HG03432 (cell line): ENCODE results near the gene PLCB1.
"Not testable (repeated sequence)": the region's sequence is repeated elsewhere in the genome, so short reads cannot be mapped to it uniquely, and the experiment has no call there.

Experiments
- ATAC-seq: cut with Tn5 transposase; IDR thresholded peaks from one replicate; pipeline ENCODE4 v1.9.1; 2021; ENCODE audit warnings: mild to moderate bottlenecking, moderate library complexity; ENCODE audit not compliant: unreplicated experiment

PLCB1 gene

GRCh38 chr20:8635837-8636236 is 503.8 kb downstream of the PLCB1 start:
- no peak for ATAC-seq

DNA sequence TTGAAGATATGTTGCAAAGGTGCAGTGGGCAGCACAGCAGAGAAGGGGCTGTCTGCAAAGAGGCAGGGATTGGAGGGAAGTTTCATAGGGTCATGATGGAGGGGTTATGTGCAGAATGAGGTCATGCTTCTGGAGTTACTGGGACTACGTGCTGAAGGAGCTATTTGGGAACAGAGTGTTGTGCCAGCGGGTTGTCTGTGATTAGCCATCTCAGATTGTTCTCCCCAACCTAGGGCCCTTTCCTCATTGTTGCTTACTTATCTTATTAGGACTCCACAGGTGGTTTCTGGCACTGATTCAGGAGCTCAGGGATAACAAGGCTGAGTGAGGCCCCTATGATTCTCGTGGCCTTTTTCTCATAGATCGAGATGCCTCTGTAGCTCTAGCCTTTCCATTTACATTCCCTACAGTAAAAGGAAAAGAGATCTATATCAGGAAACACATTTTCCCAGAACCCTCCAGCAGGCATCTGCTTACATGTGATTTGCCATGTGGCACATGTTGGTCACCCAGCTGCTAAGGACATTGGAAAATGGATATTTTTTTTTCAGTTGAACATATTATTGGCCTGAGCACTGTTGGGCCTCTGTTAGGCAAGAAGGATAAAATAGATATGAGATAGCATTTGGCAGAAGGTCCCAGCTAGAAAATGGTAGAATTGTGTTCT is 507.2 kb downstream of the PLCB1 start:
- ATAC-seq: no peak

GRCh38 chr20:8640461-8640860 is 508.4 kb downstream of the PLCB1 start:
- no peak for ATAC-seq

- ATAC-seq: no peak
Measured at GRCh38 chr20:8642247-8642646, 510.2 kb downstream of the PLCB1 start.

DNA sequence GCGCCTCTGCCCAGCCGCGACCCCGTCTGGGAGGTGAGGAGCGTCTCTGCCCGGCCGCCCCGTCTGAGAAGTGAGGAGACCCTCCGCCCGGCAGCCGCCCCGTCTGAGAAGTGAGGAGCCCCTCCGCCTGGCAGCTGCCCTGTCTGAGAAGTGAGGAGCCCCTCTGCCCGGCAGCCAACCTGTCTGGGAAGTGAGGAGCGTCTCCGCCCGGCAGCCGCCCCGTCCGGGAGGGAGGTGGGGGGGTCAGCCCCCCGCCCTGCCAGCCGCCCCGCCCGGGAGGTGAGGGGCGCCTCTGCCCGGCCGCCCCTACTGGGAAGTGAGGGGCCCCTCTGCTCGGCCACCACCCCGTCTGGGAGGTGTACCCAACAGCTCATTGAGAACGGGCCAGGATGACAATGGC is 512.4 kb downstream of the PLCB1 start:
- not testable (repeated sequence) for ATAC-seq

GRCh38 chr20:8645326-8645725 is 513.3 kb downstream of the PLCB1 start:
- ATAC-seq: no peak

- no peak for ATAC-seq
Measured at GRCh38 chr20:8646033-8646441, 514.0 kb downstream of the PLCB1 start.

DNA sequence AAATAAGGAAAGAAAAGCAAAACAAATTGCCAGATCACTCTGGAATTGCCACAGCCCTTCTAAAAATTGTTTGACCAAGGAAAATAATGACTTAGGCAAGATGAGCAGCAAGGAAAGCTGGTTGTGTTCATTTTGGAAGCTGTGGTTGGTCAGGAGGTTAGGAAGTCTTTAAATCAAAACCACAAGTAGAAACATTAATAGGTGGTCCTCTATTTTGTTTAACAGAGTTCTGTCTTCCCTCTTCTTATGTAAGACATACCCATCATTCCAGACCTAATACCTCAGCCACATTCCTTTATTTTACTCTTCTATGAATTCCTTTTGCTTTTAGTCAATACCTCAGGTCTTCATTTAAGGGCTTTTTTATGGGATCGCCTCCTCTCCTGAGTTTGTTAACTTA is 514.6 kb downstream of the PLCB1 start:
- no peak for ATAC-seq

DNA sequence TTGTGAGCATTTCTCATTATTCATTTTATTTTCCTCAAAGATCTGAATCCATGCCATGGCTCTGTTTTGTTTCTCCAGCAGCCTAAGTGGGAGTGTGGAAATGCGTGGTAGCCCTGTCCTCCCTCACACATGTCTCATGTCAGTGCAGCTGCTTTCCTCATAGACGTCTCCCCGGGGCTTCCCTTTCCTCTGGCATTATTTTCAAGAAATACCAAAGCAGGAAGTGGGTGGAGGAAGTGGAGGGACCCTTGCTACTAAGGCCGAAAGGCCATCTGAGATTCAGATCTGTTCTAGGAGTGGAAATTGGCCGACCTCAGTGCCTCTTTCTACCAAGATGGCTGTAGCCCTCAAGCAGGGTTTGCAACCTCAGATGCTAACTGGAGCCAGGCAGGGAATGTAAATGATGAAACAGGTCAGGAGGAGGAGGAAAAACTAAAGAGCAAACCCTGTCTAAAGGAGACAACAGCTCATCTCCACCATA is 515.9 kb downstream of the PLCB1 start:
- ATAC-seq: no peak

DNA sequence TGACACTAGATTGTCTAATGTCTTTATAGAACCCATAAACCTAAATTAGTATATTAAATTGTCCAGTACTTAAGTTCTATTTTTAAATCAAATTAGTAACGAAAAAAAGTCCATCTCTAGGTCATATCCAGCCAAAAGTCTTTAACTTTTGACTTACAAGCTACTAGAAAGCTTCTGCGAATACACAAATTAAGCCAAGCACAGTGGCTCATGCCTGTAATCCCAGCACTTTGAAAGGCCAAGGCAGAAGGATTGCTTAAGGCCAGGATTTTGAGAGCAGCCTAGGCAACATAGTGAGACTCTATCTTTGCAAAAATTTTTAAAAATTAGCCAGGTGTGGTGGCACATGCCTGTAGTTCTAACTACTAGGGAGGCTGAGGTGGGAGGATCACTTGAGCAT is 516.4 kb downstream of the PLCB1 start:
- no peak for ATAC-seq

DNA sequence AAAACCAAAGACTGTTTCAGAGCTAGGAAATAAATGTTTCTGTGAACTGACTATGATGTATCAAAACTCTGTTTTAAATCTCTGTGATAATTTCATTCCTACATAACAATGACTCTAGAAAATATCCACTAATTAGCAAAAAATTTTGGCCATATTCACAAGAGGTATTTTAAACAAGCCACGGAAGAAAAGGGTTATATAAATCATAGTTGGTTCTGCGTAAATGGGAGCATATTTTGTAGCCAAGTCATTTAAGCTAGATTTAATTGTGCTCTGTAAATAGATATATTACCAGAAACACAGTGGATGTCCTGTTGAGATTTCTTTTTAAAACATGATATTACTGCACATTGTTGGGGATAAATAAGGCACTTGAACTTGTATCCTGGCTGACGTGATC is 520.3 kb downstream of the PLCB1 start:
- no peak for ATAC-seq

GRCh38 chr20:8654486-8654885 is 522.4 kb downstream of the PLCB1 start:
- no peak for ATAC-seq

GRCh38 chr20:8656335-8656734 is 524.3 kb downstream of the PLCB1 start:
- no peak for ATAC-seq

DNA sequence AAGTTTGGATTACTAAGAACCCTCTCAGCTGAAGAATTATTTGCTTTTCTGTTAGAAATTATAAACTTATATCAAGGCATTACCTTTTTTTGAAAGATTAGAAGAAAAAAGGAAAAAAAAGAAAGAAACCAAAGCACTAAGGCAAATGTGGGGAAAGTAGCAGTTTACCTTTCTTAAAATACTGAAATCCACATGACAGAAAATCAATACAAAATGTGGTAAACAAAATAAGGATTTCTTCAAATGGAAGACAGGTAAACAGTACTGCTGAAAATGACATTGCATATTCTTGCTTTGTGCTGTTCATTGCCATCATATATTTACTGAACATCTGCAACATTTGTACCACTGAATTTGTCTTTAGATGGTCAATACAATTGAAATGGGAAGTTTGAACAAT is 525.6 kb downstream of the PLCB1 start:
- no peak for ATAC-seq

GRCh38 chr20:8658103-8658502 is 526.0 kb downstream of the PLCB1 start:
- ATAC-seq: no peak

DNA sequence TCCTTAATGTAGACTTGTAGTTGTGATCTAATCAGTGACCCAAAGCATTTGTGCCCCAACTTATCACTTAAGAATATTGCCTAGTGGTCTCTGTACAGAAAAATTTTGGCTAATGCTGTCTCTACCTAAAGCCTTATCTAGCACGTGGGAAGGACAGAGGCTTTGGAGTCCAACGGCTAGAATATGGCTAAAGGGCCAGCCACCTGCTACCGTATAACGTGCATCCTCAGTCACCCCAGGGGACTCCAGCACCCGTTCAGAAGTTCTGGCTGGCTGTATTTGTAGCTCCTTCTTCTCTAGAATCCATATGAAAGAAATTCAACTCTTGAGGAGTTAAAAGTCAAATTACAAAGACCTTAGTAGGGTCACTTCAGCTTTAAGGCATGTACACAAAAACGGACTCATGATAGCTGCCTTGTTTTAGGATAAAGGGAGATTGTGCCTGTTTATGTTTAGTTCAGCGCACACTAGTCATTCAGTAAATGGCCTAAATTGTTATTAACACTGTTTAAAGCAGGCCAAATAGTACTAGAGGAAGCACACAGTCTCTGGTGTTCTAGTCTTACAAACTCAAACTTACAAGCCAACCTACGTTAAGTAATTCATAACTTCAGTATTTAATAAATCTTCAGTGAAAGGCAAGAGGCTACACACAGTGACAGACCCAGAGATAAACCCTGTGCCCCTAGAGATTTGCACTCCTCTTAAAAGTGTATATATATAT is 529.3 kb downstream of the PLCB1 start:
- no peak for ATAC-seq

GRCh38 chr20:8662433-8662954 is 530.4 kb downstream of the PLCB1 start:
- no peak for ATAC-seq

DNA sequence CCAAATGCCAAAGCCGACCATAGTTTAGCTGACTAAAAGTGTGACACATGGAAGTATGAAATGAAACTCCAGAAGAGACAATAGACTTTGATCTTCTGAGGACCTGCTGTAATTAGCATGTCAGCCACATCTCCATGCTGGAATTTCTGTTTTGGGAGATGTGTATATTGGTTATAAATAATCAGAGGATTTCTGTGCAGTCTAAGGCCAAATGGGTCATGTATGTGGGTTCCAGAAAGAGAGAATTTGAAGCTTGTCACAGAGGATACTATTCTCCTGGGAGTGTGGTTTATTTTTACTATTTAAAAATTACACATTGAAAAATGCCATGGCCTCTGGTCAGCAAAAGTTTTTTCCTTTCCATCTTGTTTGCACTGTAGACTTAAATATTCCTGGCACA is 531.4 kb downstream of the PLCB1 start:
- ATAC-seq: no peak

- no peak for ATAC-seq
Measured at GRCh38 chr20:8664778-8665177, 532.7 kb downstream of the PLCB1 start.

- ATAC-seq: no peak
Measured at GRCh38 chr20:8667306-8667705, 535.2 kb downstream of the PLCB1 start.

DNA sequence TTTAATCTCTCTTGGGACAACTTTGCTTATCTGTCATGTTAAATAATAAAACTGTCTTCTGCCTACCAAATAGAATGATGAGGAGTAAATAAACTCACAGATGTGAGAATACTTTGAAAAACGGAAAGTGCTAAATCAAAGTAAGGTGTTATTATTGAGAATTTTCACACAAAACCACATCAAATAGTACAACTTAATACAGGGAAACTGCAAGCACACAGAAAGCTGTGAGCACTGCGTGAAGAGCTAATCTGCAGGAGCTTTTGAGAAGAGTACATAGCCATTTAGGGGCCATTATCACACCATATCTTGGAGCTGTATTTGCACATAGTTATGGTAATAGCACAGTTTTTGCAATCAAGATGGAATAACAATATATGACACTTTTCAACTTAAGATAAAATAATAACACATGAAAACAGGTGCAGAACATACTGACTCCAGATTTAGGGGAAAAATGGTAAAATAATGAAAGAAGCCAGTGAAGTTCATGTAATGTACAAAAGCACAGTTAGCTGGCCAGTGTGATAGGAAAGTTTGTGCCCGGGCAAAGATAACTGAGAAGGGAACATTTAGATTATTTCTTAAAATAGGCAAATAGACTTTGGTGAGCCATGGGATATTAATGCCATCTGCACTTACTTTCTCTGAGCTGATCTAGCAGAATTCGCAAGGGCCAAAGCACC is 538.3 kb downstream of the PLCB1 start:
- ATAC-seq: no peak

GRCh38 chr20:8670893-8671215 is 538.8 kb downstream of the PLCB1 start:
- no peak for ATAC-seq
